ENCODE measurements around the gene OR14A16. TPM values are rescaled to one million over a fixed set of nuclear protein-coding genes. Genes with fewer than 3 reads are reported as not detected.

OR14A16 gene, protein sequence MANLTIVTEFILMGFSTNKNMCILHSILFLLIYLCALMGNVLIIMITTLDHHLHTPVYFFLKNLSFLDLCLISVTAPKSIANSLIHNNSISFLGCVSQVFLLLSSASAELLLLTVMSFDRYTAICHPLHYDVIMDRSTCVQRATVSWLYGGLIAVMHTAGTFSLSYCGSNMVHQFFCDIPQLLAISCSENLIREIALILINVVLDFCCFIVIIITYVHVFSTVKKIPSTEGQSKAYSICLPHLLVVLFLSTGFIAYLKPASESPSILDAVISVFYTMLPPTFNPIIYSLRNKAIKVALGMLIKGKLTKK
- not detected for total RNA-seq

DNA sequence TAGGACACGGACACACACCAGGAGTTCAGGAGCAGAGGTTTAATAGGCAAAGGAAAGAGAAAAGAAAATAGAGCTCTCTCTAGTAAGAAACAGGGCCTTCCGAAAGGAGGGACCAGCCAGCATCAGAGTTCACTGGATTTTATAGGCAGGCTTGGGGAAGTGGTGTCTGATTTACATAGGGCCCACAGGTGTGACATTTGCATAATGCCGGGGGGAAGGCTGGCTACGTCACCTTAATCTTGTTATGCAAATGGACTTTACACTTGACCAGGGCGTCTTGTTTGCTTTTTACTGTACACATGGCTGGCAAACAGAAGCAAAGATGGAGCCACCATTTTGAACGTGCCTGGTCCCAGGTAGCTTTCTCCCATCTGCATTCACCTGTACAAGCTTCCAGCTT lies at the start of gene OR14A16:
Gene OR14A16, minus strand, starts transcription at position 97 of the 400 bp plus-strand sequence. CDS start 8,390 bp downstream, outside the sequence.
- WGBS, 2 donors: 68 to 73% methylated on average over 6 of the region's 6 CpGs
- Histone ChIP-seq H3K9me3 (no peaks in the 10 kb centered on the region), H3K36me3 (no peaks in the 10 kb centered on the region), H3K27ac (no peak within 1 kb of the TSS), H3K4me1 (no peaks in the 10 kb centered on the region), H3K4me3 (no peak within 1 kb of the TSS), H3K27me3 (no peaks in the 10 kb centered on the region)
- no peak for DNase-seq (ENCODE audit: low spot score in 2 of 2)
- TF ChIP-seq POLR2A (IDR thresholded peaks at IDR 0.05) (no peak), EP300 (IDR thresholded peaks at IDR 0.05) (no peak)
- TF ChIP-seq, protein P1, sequence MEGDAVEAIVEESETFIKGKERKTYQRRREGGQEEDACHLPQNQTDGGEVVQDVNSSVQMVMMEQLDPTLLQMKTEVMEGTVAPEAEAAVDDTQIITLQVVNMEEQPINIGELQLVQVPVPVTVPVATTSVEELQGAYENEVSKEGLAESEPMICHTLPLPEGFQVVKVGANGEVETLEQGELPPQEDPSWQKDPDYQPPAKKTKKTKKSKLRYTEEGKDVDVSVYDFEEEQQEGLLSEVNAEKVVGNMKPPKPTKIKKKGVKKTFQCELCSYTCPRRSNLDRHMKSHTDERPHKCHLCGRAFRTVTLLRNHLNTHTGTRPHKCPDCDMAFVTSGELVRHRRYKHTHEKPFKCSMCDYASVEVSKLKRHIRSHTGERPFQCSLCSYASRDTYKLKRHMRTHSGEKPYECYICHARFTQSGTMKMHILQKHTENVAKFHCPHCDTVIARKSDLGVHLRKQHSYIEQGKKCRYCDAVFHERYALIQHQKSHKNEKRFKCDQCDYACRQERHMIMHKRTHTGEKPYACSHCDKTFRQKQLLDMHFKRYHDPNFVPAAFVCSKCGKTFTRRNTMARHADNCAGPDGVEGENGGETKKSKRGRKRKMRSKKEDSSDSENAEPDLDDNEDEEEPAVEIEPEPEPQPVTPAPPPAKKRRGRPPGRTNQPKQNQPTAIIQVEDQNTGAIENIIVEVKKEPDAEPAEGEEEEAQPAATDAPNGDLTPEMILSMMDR (IDR thresholded peaks at IDR 0.05): no peak

DNA sequence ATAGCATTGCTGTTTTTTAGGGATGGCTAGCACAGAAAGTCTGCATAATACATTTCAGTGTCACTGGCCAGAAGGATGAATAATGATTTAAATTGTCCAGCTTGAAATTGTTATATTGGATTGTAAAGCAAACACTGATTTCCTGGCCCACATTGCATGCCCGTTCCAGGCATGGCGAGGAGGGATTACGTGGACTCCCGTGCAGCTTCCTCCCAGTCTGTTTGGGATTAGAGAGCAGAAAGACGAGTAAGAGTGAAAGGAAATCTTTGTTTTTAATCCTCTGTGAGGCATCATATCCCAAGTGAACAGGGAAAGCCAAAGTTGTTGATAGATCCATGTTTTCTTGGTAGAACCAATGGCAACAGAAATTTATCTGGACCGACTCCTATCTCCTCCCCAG lies 41.5 kb upstream of the OR14A16 start:
- peaks cover 0 to 11% (median 0%) of the 10 kb centered on the region in 4 donors for H3K9me3 ChIP-seq
- no peak overlapping the region for H3K4me3 ChIP-seq
- H3K36me3 ChIP-seq: no peaks in the 10 kb centered on the region
- no peak for DNase-seq (ENCODE audit: low spot score in 2 of 2)
- H3K27me3 ChIP-seq: no peaks in the 10 kb centered on the region
- TF ChIP-seq, protein P1 (IDR thresholded peaks at IDR 0.05): no peak
- TF ChIP-seq EP300 (IDR thresholded peaks at IDR 0.05): no peak
- no peak for TF ChIP-seq POLR2A (IDR thresholded peaks at IDR 0.05)
- H3K4me1 ChIP-seq: no peaks in the 10 kb centered on the region
- 61 to 78% methylated on average over 6 of the region's 6 CpGs for WGBS, 2 donors
- no peak overlapping the region for H3K27ac ChIP-seq

DNA sequence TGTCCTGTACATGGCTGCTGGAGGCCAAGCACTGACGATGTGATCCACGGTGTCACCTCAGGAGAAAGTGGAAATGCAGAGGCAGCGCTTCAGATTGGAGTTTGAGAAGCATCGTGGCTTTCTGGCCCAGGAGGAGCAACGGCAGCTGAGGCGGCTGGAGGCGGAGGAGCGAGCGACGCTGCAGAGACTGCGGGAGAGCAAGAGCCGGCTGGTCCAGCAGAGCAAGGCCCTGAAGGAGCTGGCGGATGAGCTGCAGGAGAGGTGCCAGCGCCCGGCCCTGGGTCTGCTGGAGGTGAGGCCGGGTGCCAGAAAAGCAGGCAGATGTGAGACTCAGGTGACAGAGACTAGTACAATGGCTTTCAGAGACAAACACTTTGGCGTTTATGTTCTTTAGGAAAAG lies 40.7 kb upstream of the OR14A16 start:
- TF ChIP-seq, protein P1 (IDR thresholded peaks at IDR 0.05): no peak
- TF ChIP-seq EP300 (IDR thresholded peaks at IDR 0.05): no peak
- no peak for TF ChIP-seq POLR2A (IDR thresholded peaks at IDR 0.05)
- no peaks in the 10 kb centered on the region for H3K36me3 ChIP-seq
- peaks cover 0 to 4% (median 0%) of the 10 kb centered on the region in 4 donors for H3K9me3 ChIP-seq
- H3K4me3 ChIP-seq: no peak overlapping the region
- no peak overlapping the region for H3K27ac ChIP-seq
- no peak for DNase-seq (ENCODE audit: low spot score in 2 of 2)
- no peaks in the 10 kb centered on the region for H3K27me3 ChIP-seq
- no peaks in the 10 kb centered on the region for H3K4me1 ChIP-seq
- WGBS, 2 donors: 88 to 90% methylated on average over 17 of the region's 17 CpGs

- DNase-seq (ENCODE audit: low spot score in 2 of 2): no peak
- TF ChIP-seq EP300 (IDR thresholded peaks at IDR 0.05) (no peak), POLR2A (IDR thresholded peaks at IDR 0.05) (no peak)
- TF ChIP-seq, protein P1 (IDR thresholded peaks at IDR 0.05): no peak
- Histone ChIP-seq H3K27ac (no peak overlapping the region), H3K4me1 (peaks cover 0 to 1% (median 0%) of the 10 kb centered on the region in 4 donors), H3K9me3 (no peaks in the 10 kb centered on the region), H3K27me3 (no peaks in the 10 kb centered on the region), H3K36me3 (no peaks in the 10 kb centered on the region), H3K4me3 (no peak overlapping the region)
- WGBS, 2 donors: 87 to 90% methylated on average over 4 of the region's 4 CpGs
Measured at GRCh38 chr1:247862756-247863155, 38.8 kb upstream of the OR14A16 start.

DNA sequence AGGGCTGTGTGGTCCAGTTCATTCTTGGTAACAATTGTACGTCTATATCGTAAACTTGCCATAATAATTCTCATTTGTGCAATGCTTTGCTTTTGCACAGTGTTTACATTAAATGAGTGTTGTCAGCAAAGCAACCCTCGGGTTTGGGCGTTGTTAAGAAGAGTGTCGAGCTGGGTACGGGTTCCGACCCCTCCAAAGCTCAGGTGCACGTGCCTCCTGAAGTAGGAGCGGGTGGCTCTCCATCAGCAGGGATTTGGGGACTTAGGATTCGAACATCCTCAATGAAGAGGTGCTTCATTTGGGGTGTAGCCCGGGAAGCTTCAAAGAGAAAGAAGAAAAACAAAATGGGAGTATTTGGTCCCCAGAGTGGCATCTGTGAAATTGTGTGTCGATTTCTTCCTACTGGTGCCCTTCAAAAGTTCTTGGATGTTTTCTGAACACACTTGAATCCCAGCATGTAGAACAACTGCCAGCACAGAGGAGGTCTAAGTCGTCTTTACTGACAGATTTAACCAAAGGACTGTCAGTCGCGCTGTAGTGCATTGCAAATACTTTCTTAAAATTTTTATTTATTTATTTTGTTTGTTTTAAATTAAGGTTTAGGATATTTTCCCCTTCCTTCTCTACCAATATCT lies 34.2 kb upstream of the OR14A16 start:
- WGBS, 2 donors: 32 to 39% methylated on average over 15 of the region's 15 CpGs
- H3K27me3 ChIP-seq: no peaks in the 10 kb centered on the region
- DNase-seq (ENCODE audit: low spot score in 2 of 2): no peak
- no peaks in the 10 kb centered on the region for H3K36me3 ChIP-seq
- peaks cover 0 to 5% (median 0%) of the 10 kb centered on the region in 4 donors for H3K9me3 ChIP-seq
- H3K4me1 ChIP-seq: peaks cover 0 to 10% (median 0%) of the 10 kb centered on the region in 4 donors
- H3K27ac ChIP-seq: peak overlapping the region in 3 of 4 donors; percentile 32 to 72 (median 70)
- H3K4me3 ChIP-seq: peak overlapping the region; percentile 28 to 53 (median 46)
- no peak for TF ChIP-seq POLR2A (IDR thresholded peaks at IDR 0.05)
- TF ChIP-seq, protein P1 (IDR thresholded peaks at IDR 0.05): no peak
- no peak for TF ChIP-seq EP300 (IDR thresholded peaks at IDR 0.05)
